ENCODE results near the gene COL6A1.

- TF ChIP-seq, protein P1, sequence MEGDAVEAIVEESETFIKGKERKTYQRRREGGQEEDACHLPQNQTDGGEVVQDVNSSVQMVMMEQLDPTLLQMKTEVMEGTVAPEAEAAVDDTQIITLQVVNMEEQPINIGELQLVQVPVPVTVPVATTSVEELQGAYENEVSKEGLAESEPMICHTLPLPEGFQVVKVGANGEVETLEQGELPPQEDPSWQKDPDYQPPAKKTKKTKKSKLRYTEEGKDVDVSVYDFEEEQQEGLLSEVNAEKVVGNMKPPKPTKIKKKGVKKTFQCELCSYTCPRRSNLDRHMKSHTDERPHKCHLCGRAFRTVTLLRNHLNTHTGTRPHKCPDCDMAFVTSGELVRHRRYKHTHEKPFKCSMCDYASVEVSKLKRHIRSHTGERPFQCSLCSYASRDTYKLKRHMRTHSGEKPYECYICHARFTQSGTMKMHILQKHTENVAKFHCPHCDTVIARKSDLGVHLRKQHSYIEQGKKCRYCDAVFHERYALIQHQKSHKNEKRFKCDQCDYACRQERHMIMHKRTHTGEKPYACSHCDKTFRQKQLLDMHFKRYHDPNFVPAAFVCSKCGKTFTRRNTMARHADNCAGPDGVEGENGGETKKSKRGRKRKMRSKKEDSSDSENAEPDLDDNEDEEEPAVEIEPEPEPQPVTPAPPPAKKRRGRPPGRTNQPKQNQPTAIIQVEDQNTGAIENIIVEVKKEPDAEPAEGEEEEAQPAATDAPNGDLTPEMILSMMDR (IDR thresholded peaks at IDR 0.05) = no peak
- TF ChIP-seq HMGA2 (CRISPR knock-in tag; IDR thresholded peaks at IDR 0.05) (no peak), CREB1 (CRISPR knock-in tag; IDR thresholded peaks at IDR 0.05) (no peak), ZNF232 (CRISPR knock-in tag; IDR thresholded peaks at IDR 0.05) (no peak), JUN (CRISPR knock-in tag; IDR thresholded peaks at IDR 0.05) (no peak), ELF4 (CRISPR knock-in tag; IDR thresholded peaks at IDR 0.05; ENCODE audit: low read depth) (no peak), NFYB (CRISPR knock-in tag; conservative IDR thresholded peaks at IDR 0.05; ENCODE audit: low read depth) (no peak)
- TF ChIP-seq, protein P2, sequence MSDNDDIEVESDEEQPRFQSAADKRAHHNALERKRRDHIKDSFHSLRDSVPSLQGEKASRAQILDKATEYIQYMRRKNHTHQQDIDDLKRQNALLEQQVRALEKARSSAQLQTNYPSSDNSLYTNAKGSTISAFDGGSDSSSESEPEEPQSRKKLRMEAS (CRISPR knock-in tag; IDR thresholded peaks at IDR 0.05) = no peak
- TF ChIP-seq, protein P3, sequence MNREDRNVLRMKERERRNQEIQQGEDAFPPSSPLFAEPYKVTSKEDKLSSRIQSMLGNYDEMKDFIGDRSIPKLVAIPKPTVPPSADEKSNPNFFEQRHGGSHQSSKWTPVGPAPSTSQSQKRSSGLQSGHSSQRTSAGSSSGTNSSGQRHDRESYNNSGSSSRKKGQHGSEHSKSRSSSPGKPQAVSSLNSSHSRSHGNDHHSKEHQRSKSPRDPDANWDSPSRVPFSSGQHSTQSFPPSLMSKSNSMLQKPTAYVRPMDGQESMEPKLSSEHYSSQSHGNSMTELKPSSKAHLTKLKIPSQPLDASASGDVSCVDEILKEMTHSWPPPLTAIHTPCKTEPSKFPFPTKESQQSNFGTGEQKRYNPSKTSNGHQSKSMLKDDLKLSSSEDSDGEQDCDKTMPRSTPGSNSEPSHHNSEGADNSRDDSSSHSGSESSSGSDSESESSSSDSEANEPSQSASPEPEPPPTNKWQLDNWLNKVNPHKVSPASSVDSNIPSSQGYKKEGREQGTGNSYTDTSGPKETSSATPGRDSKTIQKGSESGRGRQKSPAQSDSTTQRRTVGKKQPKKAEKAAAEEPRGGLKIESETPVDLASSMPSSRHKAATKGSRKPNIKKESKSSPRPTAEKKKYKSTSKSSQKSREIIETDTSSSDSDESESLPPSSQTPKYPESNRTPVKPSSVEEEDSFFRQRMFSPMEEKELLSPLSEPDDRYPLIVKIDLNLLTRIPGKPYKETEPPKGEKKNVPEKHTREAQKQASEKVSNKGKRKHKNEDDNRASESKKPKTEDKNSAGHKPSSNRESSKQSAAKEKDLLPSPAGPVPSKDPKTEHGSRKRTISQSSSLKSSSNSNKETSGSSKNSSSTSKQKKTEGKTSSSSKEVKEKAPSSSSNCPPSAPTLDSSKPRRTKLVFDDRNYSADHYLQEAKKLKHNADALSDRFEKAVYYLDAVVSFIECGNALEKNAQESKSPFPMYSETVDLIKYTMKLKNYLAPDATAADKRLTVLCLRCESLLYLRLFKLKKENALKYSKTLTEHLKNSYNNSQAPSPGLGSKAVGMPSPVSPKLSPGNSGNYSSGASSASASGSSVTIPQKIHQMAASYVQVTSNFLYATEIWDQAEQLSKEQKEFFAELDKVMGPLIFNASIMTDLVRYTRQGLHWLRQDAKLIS (CRISPR knock-in tag; IDR thresholded peaks at IDR 0.05; ENCODE audit: borderline replicate concordance) = no peak
- TF ChIP-seq, protein P4, sequence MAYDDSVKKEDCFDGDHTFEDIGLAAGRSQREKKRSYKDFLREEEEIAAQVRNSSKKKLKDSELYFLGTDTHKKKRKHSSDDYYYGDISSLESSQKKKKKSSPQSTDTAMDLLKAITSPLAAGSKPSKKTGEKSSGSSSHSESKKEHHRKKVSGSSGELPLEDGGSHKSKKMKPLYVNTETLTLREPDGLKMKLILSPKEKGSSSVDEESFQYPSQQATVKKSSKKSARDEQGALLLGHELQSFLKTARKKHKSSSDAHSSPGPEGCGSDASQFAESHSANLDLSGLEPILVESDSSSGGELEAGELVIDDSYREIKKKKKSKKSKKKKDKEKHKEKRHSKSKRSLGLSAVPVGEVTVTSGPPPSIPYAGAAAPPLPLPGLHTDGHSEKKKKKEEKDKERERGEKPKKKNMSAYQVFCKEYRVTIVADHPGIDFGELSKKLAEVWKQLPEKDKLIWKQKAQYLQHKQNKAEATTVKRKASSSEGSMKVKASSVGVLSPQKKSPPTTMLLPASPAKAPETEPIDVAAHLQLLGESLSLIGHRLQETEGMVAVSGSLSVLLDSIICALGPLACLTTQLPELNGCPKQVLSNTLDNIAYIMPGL (CRISPR knock-in tag; IDR thresholded peaks at IDR 0.05) = no peak
Measured at GRCh38 chr21:46002841-46003574, 21.4 kb downstream of the COL6A1 start.
